Neural progenitor cell (in vitro differentiated cells): Measurements from ENCODE around the gene TRIM2. TPM values are rescaled to one million over a fixed set of nuclear protein-coding genes. Genes with fewer than 3 reads are reported as not detected.

Experiments used
- DNase-seq: peaks from one replicate; pipeline ENCODE4 v3.0.0-alpha.2; 2016; ENCODE audit warnings: low spot score
- H2AFZ ChIP-seq: fragments of 200-600 bp; sonication (generic); replicated peaks from 2 replicates; pipeline ENCODE4 v1.6.1; 2016; ENCODE audit warnings: antibody characterized with exemption
- H3F3A ChIP-seq: fragments of 200-600 bp; sonication (generic); 2 replicates; pipeline ENCODE4 v1.6.1; 2016; ENCODE audit warnings: antibody characterized with exemption, low read depth
- H3K27ac ChIP-seq: fragments of 200-600 bp; sonication (generic); 2 replicates; pipeline ENCODE4 v1.5.1; 2016; ENCODE audit warnings: mild to moderate bottlenecking
- H3K27me3 ChIP-seq: fragments of 200-600 bp; sonication (generic); 2 replicates; pipeline ENCODE4 v1.6.1; 2016; ENCODE audit warnings: mild to moderate bottlenecking, moderate library complexity
- H3K36me3 ChIP-seq: fragments of 200-600 bp; sonication (generic); 2 replicates; pipeline ENCODE4 v1.5.1; 2016
- H3K4me1 ChIP-seq: fragments of 200-600 bp; sonication (generic); 2 replicates; pipeline ENCODE4 v1.6.1; 2016; ENCODE audit warnings: mixed run types
- H3K4me2 ChIP-seq: fragments of 200-600 bp; sonication (generic); 2 replicates; pipeline ENCODE4 v1.6.1; 2016
- H3K4me3 ChIP-seq: fragments of 200-600 bp; sonication (generic); 2 replicates; pipeline ENCODE4 v1.5.1; 2016
- H3K79me2 ChIP-seq: fragments of 200-600 bp; sonication (generic); 2 replicates; pipeline ENCODE4 v1.6.1; 2016; ENCODE audit warnings: low read depth
- H3K9ac ChIP-seq: fragments of 200-600 bp; sonication (generic); 2 replicates; pipeline ENCODE4 v1.6.1; 2016
- H3K9me3 ChIP-seq: fragments of 200-600 bp; sonication (generic); 2 replicates; pipeline ENCODE4 v1.5.1; 2016; ENCODE audit warnings: low read depth
- H4K20me1 ChIP-seq: fragments of 200-600 bp; sonication (generic); 2 replicates; pipeline ENCODE4 v1.6.1; 2016; ENCODE audit warnings: low read depth
- H3K27ac Mint-ChIP-seq: 3 replicates; pipeline ENCODE4 v1.8.0; 2021; ENCODE audit warnings: mixed read lengths
- H3K27me3 Mint-ChIP-seq: 2 replicates; pipeline ENCODE4 v1.8.0; 2022; ENCODE audit warnings: low read depth, mild to moderate bottlenecking, inconsistent platforms, moderate library complexity, mixed read lengths; ENCODE audit not compliant: insufficient read depth
- H3K36me3 Mint-ChIP-seq: 3 replicates; pipeline ENCODE4 v1.8.0; 2021; ENCODE audit warnings: mixed read lengths
- H3K4me1 Mint-ChIP-seq: 3 replicates; pipeline ENCODE4 v1.8.0; 2021; ENCODE audit warnings: mixed read lengths
- H3K4me3 Mint-ChIP-seq: 3 replicates; pipeline ENCODE4 v1.8.0; 2021; ENCODE audit warnings: mild to moderate bottlenecking, moderate library complexity, mixed read lengths
- H3K9me3 Mint-ChIP-seq: 3 replicates; pipeline ENCODE4 v1.8.0; 2020; ENCODE audit warnings: mixed read lengths
- EZH2 ChIP-seq: fragments of 200-600 bp; sonication (generic); IDR thresholded peaks from 2 replicates; pipeline ENCODE4 v1.6.1; 2017; ENCODE audit warnings: antibody characterized with exemption, mild to moderate bottlenecking, moderate library complexity
- EZH2phosphoT487 ChIP-seq: fragments of 200-600 bp; sonication (generic); IDR thresholded peaks from 2 replicates; pipeline ENCODE4 v1.6.1; 2017; ENCODE audit warnings: antibody characterized with exemption
- total RNA-seq: library from RNA; depleted of rRNA; stranded (reverse); fragments of >200 nt; gene quantifications from 2 replicates; pipeline ENCODE4 v1.2.3, GENCODE V29; 2015; ENCODE audit warnings: low replicate concordance
- TF ChIP-seq, protein P1 (sequence below): fragments of 200-600 bp; sonication (generic); IDR thresholded peaks from 2 replicates; pipeline ENCODE4 v1.5.1; 2017; ENCODE audit warnings: antibody characterized with exemption, mild to moderate bottlenecking

TRIM2 gene
- total RNA-seq, 1 donor from 2014 or later, result 87.6 TPM

DNA sequence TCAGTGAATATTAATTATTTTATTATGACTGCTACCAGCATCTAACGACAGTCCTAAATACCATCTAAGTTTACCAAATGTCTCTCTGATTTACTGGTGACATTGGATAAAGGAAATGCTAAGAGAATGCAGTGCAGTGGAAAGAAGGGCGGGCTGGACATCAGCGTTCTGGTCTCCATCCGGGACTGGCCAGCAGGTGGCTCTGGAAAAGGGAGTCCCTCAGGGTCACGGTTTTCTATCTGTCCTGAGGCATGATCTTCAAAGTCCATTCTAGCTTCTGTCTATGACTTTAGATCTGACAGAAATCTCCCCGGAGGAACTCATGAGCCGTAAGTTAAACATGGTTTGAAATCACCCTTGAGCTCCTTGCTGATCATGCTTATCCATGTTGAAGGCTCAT is 3.3 kb downstream of the TRIM2 start:
- peaks cover 86% of the 10 kb centered on the region for H3K4me1 Mint-ChIP-seq
- no peak overlapping the region for H3K27ac ChIP-seq
- H3K36me3 ChIP-seq, result no peaks in the 10 kb centered on the region
- H3K9me3 Mint-ChIP-seq, result peaks cover 2% of the 10 kb centered on the region
- no peak overlapping the region for H3K9ac ChIP-seq
- peak; percentile 51 for DNase-seq
- H3K9me3 ChIP-seq, result no peaks in the 10 kb centered on the region
- H3K36me3 Mint-ChIP-seq, result peaks cover 13% of the 10 kb centered on the region
- peaks cover 3% of the 10 kb centered on the region for H3K27me3 Mint-ChIP-seq
- peaks cover 7% of the 10 kb centered on the region for H4K20me1 ChIP-seq
- peaks cover 31% of the 10 kb centered on the region for H3K27me3 ChIP-seq
- TF ChIP-seq, protein P1, sequence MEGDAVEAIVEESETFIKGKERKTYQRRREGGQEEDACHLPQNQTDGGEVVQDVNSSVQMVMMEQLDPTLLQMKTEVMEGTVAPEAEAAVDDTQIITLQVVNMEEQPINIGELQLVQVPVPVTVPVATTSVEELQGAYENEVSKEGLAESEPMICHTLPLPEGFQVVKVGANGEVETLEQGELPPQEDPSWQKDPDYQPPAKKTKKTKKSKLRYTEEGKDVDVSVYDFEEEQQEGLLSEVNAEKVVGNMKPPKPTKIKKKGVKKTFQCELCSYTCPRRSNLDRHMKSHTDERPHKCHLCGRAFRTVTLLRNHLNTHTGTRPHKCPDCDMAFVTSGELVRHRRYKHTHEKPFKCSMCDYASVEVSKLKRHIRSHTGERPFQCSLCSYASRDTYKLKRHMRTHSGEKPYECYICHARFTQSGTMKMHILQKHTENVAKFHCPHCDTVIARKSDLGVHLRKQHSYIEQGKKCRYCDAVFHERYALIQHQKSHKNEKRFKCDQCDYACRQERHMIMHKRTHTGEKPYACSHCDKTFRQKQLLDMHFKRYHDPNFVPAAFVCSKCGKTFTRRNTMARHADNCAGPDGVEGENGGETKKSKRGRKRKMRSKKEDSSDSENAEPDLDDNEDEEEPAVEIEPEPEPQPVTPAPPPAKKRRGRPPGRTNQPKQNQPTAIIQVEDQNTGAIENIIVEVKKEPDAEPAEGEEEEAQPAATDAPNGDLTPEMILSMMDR, result peak; percentile 59
- no peak for TF ChIP-seq EZH2phosphoT487
- H2AFZ ChIP-seq, result no peak overlapping the region
- peaks cover 38% of the 10 kb centered on the region for H3K4me1 ChIP-seq
- H3K4me3 Mint-ChIP-seq, result peak overlapping the region; percentile 46
- no peak overlapping the region for H3K4me3 ChIP-seq
- no peaks in the 10 kb centered on the region for H3K79me2 ChIP-seq
- H3K27ac Mint-ChIP-seq, result peak overlapping the region; percentile 60
- H3K4me2 ChIP-seq, result peak overlapping the region; percentile 72
- H3F3A ChIP-seq, result peaks cover 36% of the 10 kb centered on the region

DNA sequence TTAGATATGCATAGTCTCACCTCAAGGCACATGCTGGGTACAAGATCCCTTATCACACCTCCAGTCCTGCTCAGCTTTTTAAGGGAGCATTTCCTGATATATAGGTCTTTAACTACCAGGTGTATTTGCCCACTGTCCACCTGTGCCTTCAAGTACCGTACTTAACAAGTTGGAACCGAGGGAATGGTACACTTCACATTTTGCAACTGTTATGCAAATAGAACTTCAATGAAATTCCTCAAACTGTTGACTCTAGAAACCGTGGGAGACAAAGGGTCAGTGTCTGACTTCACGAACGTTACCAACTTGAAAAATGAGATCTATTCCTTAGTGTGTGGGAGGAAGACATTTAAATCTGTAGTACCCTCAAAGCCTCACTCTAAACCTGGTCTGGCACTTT is 5.2 kb downstream of the TRIM2 start:
- H3K4me2 ChIP-seq, result no peak overlapping the region
- peak overlapping the region; percentile 46 for H3K4me3 Mint-ChIP-seq

DNA sequence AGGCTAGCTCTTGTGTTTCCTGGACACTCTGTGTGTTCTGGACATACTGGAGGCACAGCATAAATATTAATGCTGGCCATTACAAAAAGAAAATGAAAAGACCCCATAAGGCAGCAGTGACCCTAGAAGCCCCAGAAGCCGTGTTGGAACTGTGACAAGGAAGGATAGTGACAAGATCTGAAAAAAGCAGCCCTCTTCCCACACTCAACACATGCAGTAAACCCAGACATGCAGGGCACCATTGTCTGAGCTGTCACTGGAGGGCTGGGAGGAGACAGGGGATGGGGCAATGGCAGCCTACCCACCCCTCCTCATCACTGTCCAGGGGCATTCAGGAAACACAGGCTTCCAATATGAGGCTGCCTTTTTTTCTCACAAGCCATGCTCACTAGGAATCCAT is 6.5 kb downstream of the TRIM2 start:
- H3K27ac ChIP-seq, result no peak overlapping the region
- H3K36me3 ChIP-seq, result no peaks in the 10 kb centered on the region
- no peaks in the 10 kb centered on the region for H3K9me3 ChIP-seq
- H3K79me2 ChIP-seq, result no peaks in the 10 kb centered on the region
- H3K4me2 ChIP-seq, result no peak overlapping the region
- Mint-ChIP-seq H3K36me3 (peaks cover 18% of the 10 kb centered on the region), H3K27me3 (no peaks in the 10 kb centered on the region), H3K9me3 (peaks cover 4% of the 10 kb centered on the region), H3K27ac (peak overlapping the region; percentile 66), H3K4me3 (peak overlapping the region; percentile 72), H3K4me1 (peaks cover 80% of the 10 kb centered on the region)
- H3F3A ChIP-seq, result peaks cover 18% of the 10 kb centered on the region
- no peak overlapping the region for H3K9ac ChIP-seq
- no peak overlapping the region for H3K4me3 ChIP-seq
- H2AFZ ChIP-seq, result no peak overlapping the region
- TF ChIP-seq EZH2phosphoT487 (no peak), EZH2 (no peak)
- TF ChIP-seq, protein P1, result no peak
- H4K20me1 ChIP-seq, result peaks cover 7% of the 10 kb centered on the region
- peaks cover 23% of the 10 kb centered on the region for H3K4me1 ChIP-seq
- DNase-seq, result no peak
- H3K27me3 ChIP-seq, result peaks cover 17% of the 10 kb centered on the region

More for the DNA sequence above, 5.2 kb downstream of the TRIM2 start:
- Mint-ChIP-seq H3K36me3 (peaks cover 13% of the 10 kb centered on the region), H3K27me3 (peaks cover 3% of the 10 kb centered on the region), H3K4me1 (peaks cover 84% of the 10 kb centered on the region), H3K9me3 (peaks cover 4% of the 10 kb centered on the region), H3K27ac (peak overlapping the region; percentile 76)
- peaks cover 26% of the 10 kb centered on the region for H3F3A ChIP-seq
- H3K4me3 ChIP-seq, result no peak overlapping the region
- H3K9ac ChIP-seq, result no peak overlapping the region
- peaks cover 7% of the 10 kb centered on the region for H4K20me1 ChIP-seq
- H3K79me2 ChIP-seq, result no peaks in the 10 kb centered on the region
- peaks cover 35% of the 10 kb centered on the region for H3K4me1 ChIP-seq
- no peak for DNase-seq
- H3K9me3 ChIP-seq, result no peaks in the 10 kb centered on the region
- no peak overlapping the region for H3K27ac ChIP-seq
- H2AFZ ChIP-seq, result no peak overlapping the region
- H3K36me3 ChIP-seq, result no peaks in the 10 kb centered on the region
- TF ChIP-seq EZH2, result no peak
- TF ChIP-seq, protein P1, result no peak
- peaks cover 30% of the 10 kb centered on the region for H3K27me3 ChIP-seq
